ENCODE measurements around the gene GPR171.

Gene GPR171

DNA sequence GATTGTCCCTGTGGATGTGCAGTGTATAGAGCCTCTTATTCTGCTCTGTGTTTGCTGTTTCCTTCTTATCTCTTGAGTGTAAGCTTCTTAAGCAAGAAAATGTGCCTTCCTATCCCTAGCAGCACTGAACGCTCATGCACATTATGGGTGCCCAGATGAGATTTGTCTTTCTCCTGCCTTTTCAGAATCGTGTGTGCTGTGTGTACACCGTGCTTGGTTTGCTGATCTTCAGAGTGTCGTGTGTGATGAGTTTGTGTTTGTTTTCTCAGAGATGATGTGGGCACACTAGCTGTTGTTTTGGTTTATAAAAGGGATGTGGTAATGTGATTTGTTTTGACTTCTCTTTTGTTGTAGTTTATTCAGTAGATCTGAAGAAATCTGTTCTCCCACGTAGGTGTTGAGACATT lies 19.7 kb downstream of the GPR171 start:
- H3K4me1 ChIP-seq (ENCODE audit: low read length): no peaks in the 10 kb centered on the region
- H3K27me3 ChIP-seq (replicated peaks; ENCODE audit: insufficient read depth, low read length): no peaks in the 10 kb centered on the region
- H4K20me1 ChIP-seq (ENCODE audit: insufficient read depth, low read length): no peaks in the 10 kb centered on the region
- H3K27ac ChIP-seq (ENCODE audit: low read length): no peak overlapping the region
- H2AFZ ChIP-seq (ENCODE audit: low read length): no peak overlapping the region
- no peaks in the 10 kb centered on the region for H3K79me2 ChIP-seq (ENCODE audit: low read length)
- H3K4me2 ChIP-seq (ENCODE audit: low read depth, low read length): no peak overlapping the region
- H3K9me3 ChIP-seq (replicated peaks; ENCODE audit: insufficient read depth, low read length): no peaks in the 10 kb centered on the region
- no peak for DNase-seq
- no peaks in the 10 kb centered on the region for H3K9me2 ChIP-seq (replicated peaks; ENCODE audit: insufficient read depth, low read length)
- TF ChIP-seq EZH2 (optimal IDR thresholded peaks at IDR 0.05; ENCODE audit: low read depth, low read length) (no peak), EZH2phosphoT487 (IDR thresholded peaks at IDR 0.05; ENCODE audit: low read length) (no peak)
- TF ChIP-seq, protein P1, sequence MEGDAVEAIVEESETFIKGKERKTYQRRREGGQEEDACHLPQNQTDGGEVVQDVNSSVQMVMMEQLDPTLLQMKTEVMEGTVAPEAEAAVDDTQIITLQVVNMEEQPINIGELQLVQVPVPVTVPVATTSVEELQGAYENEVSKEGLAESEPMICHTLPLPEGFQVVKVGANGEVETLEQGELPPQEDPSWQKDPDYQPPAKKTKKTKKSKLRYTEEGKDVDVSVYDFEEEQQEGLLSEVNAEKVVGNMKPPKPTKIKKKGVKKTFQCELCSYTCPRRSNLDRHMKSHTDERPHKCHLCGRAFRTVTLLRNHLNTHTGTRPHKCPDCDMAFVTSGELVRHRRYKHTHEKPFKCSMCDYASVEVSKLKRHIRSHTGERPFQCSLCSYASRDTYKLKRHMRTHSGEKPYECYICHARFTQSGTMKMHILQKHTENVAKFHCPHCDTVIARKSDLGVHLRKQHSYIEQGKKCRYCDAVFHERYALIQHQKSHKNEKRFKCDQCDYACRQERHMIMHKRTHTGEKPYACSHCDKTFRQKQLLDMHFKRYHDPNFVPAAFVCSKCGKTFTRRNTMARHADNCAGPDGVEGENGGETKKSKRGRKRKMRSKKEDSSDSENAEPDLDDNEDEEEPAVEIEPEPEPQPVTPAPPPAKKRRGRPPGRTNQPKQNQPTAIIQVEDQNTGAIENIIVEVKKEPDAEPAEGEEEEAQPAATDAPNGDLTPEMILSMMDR (IDR thresholded peaks at IDR 0.05; ENCODE audit: low read length): no peak
- no peak overlapping the region for H3K9ac ChIP-seq (ENCODE audit: low read length)
- H3F3A ChIP-seq (ENCODE audit: insufficient read depth, low read length): no peaks in the 10 kb centered on the region
- H3K4me3 ChIP-seq (ENCODE audit: low read length): no peak overlapping the region
- no peaks in the 10 kb centered on the region for H3K36me3 ChIP-seq (replicated peaks; ENCODE audit: insufficient read depth, low read length)

DNA sequence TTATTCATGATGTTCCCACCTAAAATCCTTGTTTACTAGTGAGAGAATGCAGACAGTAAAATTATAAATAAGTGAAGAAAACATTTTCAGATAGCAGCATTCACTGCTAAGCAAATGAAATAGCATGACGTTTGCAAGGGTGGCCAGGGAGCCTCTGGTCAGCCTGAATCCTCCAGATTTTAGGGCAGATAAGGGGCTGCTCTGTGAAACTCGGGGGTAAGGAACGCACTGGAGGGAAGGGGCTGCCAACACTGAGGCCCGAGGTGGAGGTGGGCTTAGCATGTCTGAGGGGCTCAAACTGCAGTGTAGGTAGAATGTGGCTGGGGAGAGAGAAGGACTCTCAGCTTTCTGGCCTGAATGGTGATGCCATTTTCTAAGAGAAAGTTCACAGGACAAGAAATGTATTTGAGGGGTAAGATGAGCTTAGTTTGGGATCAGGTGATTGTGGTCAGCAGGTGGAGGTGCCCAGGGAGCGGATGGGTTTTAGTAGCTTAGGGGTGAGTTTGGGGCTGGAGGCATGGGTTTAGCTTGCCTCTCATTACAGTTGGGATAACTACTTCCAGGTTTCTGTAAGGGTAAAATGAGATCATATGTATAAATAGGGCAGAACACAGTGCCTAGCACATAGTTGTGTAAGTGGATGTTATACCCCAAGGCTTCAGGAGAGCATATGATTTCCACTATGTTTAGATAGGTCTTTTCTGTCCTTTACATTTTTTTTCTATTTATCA lies 20.5 kb downstream of the GPR171 start:
- no peaks in the 10 kb centered on the region for H3F3A ChIP-seq (ENCODE audit: insufficient read depth, low read length)
- H4K20me1 ChIP-seq (ENCODE audit: insufficient read depth, low read length): no peaks in the 10 kb centered on the region
- H2AFZ ChIP-seq (ENCODE audit: low read length): no peak overlapping the region
- no peaks in the 10 kb centered on the region for H3K9me3 ChIP-seq (replicated peaks; ENCODE audit: insufficient read depth, low read length)
- no peak overlapping the region for H3K4me3 ChIP-seq (ENCODE audit: low read length)
- H3K4me1 ChIP-seq (ENCODE audit: low read length): no peaks in the 10 kb centered on the region
- H3K9me2 ChIP-seq (replicated peaks; ENCODE audit: insufficient read depth, low read length): no peaks in the 10 kb centered on the region
- H3K79me2 ChIP-seq (ENCODE audit: low read length): no peaks in the 10 kb centered on the region
- TF ChIP-seq EZH2phosphoT487 (IDR thresholded peaks at IDR 0.05; ENCODE audit: low read length) (no peak), EZH2 (optimal IDR thresholded peaks at IDR 0.05; ENCODE audit: low read depth, low read length) (no peak)
- TF ChIP-seq, protein P1 (IDR thresholded peaks at IDR 0.05; ENCODE audit: low read length): no peak
- H3K27me3 ChIP-seq (replicated peaks; ENCODE audit: insufficient read depth, low read length): no peaks in the 10 kb centered on the region
- no peaks in the 10 kb centered on the region for H3K36me3 ChIP-seq (replicated peaks; ENCODE audit: insufficient read depth, low read length)
- no peak overlapping the region for H3K27ac ChIP-seq (ENCODE audit: low read length)
- no peak overlapping the region for H3K9ac ChIP-seq (ENCODE audit: low read length)
- no peak for DNase-seq
- H3K4me2 ChIP-seq (ENCODE audit: low read depth, low read length): no peak overlapping the region

DNA sequence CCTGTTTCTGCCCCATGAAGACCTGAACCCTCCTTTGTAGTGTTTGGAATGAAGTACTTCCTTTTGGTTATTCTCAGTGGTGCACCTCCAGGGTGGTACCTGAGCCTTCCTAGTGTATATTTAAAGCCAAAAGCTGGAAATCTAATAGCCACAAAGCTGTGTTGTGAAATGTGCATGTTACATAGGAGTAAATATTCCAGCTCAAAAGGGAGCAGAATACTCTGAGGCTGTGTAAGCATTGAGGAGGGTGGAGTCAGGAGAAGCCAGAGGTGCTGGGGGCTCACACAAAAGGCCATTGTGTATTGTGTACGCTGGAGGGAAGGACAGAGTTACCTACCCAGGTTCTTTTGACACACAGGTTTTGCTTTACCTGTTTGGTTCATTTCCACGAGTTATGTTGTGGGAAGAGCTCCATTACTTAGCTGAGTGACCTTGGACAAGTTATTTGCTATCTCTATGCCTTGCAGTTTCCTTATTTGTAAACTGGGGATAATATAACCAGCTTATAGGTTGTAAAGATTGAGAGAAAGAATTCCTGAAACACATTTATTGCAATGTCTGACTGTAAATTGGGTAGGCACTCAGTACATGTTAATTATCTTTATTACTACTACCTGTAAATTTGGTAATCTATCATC lies 24.7 kb downstream of the GPR171 start:
- no peaks in the 10 kb centered on the region for H3F3A ChIP-seq (ENCODE audit: insufficient read depth, low read length)
- H3K4me2 ChIP-seq (ENCODE audit: low read depth, low read length): no peak overlapping the region
- no peaks in the 10 kb centered on the region for H3K4me1 ChIP-seq (ENCODE audit: low read length)
- no peaks in the 10 kb centered on the region for H3K36me3 ChIP-seq (replicated peaks; ENCODE audit: insufficient read depth, low read length)
- no peaks in the 10 kb centered on the region for H4K20me1 ChIP-seq (ENCODE audit: insufficient read depth, low read length)
- no peaks in the 10 kb centered on the region for H3K9me2 ChIP-seq (replicated peaks; ENCODE audit: insufficient read depth, low read length)
- H3K79me2 ChIP-seq (ENCODE audit: low read length): no peaks in the 10 kb centered on the region
- no peak overlapping the region for H2AFZ ChIP-seq (ENCODE audit: low read length)
- H3K4me3 ChIP-seq (ENCODE audit: low read length): no peak overlapping the region
- H3K9ac ChIP-seq (ENCODE audit: low read length): no peak overlapping the region
- TF ChIP-seq EZH2phosphoT487 (IDR thresholded peaks at IDR 0.05; ENCODE audit: low read length) (no peak), EZH2 (optimal IDR thresholded peaks at IDR 0.05; ENCODE audit: low read depth, low read length) (no peak)
- TF ChIP-seq, protein P1 (IDR thresholded peaks at IDR 0.05; ENCODE audit: low read length): no peak
- no peaks in the 10 kb centered on the region for H3K9me3 ChIP-seq (replicated peaks; ENCODE audit: insufficient read depth, low read length)
- H3K27ac ChIP-seq (ENCODE audit: low read length): no peak overlapping the region
- no peaks in the 10 kb centered on the region for H3K27me3 ChIP-seq (replicated peaks; ENCODE audit: insufficient read depth, low read length)
- DNase-seq: no peak

Measured in MM.1S (cell line).